Activated CD4-positive, CD25-positive, alpha-beta regulatory T cell treated with anti-CD3 and anti-CD28 coated beads, Interleukin-2, amount 50 U/mL, for 16 hours (primary cell): ENCODE results near the gene KLF11.

Source experiments
- DNase-seq: peaks from one replicate; pipeline ENCODE4 v3.0.0-alpha.2; 2020; ENCODE audit warnings: low read depth, low spot score

The KLF11 gene

DNA sequence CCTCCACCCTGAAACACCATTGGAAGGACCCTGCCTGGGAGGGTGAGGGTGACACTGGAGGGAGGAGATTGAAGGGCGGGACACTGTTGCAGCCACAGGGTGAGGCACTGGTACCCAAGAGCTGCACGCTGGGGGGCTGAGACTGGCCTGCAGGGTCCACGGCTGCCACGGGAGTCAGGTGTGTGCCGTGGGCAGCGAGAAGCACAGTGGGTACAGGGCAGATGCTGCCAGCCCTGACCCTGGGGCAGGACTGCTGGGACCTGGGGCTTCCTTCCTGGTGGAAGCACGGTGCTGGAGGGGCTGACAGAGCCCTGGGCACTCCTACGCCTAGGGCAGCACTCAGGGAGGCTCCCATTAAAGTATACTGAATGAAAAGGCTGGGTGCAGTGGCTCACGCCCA lies 20.2 kb downstream of the KLF11 start:
- DNase-seq: no peak

DNA sequence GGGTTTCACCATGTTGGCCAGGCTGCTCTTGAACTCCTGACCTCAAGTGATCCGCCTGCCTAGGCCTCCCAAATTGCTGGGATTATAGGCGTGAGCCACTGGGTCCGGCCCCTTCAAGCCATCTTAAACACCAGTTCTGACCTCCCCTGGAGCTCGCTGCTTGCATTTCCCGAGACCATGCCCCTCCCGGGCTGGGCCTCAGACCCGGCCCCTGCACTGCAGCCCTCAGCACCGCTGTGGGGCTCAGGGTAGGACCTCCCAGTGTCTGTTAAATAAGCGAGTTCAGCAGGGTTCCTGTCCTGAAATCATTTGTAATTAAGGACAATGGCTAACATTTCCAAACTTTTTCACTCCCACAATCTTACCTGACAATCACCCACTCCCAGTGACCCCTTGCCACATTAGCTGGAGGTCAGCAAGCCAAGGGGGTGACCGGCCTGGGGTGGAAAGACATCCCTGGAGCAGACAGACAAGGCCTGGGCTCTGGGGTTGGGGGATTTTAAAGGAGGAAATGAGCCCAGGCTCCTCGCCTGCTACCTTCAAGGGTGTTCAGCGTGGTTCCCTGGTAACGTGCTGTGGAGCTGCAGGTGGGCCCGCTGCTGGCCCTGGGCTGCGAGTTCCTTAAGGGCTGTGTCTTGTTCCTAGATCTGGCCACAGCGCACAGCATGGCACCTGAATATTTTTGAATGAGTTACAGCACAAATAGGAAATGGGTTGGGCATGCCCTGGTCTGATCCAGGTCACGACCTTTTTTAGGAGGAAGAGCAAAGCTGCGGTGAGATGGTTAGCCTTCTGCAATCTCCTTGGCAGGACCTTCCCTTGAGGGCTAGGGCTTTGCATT lies 21.8 kb downstream of the KLF11 start:
- no peak for DNase-seq

DNA sequence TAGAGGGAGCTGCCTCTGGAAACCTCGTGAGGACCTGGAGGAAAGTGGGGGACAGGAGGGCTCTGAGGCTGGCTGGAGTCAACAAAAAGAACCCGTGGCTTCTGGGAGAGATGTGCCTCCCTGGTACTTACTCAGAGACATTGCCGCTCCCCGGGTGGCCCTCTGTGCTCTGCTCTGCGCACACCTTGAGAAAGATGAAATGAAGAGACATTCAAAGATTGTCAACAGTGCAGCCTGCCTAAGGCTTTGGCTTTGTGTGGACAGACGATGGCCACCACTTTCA lies 22.4 kb downstream of the KLF11 start:
- DNase-seq: no peak

DNA sequence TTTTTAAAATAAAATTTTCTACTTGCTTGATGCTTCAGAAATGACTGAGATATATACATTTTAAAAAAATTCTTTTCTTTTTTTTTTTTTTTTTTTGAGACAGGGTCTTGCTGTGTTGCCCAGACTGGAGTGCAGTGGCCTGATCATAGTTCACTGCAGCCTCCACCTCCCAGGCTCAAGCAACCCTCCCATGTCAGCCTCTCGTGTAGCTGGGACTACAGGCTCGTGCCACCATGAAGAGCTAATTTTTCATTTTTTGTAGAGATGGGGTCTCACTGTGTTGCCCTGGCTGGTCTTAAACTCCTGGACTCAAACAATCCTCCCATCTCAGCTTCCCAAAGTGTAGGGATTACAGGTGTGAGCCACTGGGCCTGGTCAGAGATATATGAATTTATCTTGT lies 24.0 kb downstream of the KLF11 start:
- no peak for DNase-seq

DNA sequence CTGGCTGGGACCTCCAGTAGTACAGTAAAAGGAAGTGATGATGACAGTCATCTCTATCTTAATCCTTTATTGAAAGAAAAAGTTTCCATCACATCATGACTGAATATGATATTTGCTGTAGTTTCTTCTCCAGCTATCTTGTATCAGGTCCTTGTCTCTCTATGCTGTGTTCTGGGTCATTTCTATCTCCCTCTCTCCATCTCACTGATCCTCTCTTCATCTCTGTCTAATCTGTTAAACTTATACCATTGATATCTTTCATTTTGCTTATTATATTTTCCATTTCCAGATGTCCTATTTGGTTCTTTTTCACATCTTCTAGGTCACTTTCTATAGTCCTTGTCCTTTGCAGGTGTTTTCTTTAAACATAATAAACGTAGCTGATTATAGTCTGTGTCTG lies 24.5 kb downstream of the KLF11 start:
- no peak for DNase-seq

DNA sequence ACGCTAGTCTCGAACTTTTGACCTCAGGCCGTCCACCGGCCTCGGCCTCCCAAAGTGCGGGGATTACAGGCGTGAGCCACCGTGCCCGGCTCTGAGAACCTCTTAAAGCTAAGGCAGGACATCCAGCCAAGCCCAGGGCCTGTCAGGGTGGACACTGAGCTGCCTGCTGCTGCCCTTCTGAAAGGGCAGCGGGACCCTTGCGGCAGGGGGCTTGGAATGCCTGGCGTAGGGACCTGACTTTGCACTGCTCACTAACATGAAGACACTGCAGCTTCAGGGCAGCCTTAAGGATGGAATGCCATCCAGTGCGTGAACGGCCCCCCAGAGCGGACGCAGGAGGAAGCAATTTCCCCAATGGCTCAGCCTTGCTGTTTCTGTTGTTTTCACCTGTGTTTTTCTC lies 27.8 kb downstream of the KLF11 start:
- no peak for DNase-seq

DNA sequence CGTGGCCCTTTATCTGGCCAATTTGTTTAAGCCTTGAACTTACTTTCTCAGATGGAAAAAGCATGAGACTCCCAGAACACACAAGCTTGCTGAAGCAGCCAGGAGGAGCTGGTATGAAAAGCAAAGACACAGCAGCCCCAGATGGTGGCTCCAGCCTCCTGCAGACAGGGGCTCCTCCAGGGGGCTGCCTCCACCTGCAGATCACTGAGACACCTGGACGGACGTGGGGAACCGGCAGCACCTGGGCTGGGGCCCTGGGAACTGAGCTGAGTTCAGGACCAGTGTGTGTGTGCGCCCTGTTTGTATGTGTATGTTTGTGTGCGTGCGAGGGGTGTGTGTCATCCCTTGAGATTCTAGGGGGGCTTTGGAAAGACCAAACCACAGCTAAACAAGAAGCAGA lies 28.2 kb downstream of the KLF11 start:
- no peak for DNase-seq

DNA sequence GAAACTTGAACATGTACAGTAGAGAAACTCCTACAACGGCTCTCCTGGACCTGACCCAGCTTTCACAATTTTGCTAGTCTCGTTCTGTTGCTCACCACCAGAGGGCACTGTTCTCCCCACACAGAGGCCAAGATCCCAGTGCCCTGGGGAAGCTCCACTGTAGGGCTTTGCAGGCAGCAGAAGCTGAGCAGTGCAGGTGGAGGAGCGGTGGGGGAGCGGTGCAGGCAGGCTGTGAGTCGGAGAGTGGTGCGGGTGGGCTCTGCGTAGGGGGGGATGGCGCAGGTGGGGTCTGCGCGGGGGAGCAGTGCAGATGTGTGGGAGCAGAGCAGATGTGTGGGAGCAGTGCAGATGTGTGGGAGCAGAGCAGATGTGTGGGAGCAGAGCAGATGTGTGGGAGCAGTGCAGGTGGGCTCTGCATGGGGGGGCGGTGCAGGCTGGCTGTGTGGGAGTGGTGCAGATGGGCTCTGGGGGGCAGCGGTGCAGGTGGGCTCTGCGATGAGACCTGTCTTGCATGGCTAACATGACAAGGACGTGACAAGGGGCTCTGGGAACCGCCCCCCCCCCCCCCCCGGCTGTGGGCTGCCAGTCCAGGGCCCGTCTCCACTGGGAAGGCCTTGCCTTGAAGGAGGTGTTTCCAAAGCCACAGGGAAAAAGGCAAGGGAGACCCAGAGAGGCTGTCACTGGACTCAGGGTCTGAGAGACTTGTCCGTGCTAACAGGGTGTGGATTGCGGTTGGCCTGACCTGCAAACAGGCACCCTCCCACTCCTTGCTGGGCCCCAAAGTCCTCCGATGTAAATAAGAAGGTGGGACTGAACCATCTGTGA lies 29.5 kb downstream of the KLF11 start:
- DNase-seq: peak; percentile 68

DNA sequence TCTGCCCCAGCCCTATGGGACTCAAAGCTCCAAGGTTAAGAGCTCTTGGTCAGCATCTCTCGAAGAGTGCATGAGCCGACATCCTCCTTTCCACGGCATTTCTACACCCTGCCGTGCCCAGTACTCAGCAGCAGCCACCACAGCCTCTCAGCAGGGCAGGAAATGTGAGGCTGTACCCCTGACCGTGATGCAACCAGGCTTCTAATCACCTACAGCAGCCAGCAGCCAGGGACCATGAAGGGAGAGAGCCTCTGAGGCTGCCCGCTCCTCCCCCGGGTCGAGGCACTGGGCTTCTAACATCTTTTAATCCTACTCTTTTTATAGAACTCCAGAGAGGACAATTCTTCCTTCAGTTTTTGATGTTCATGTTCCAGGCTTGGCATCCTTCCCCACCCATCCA lies 30.4 kb downstream of the KLF11 start:
- no peak for DNase-seq

DNA sequence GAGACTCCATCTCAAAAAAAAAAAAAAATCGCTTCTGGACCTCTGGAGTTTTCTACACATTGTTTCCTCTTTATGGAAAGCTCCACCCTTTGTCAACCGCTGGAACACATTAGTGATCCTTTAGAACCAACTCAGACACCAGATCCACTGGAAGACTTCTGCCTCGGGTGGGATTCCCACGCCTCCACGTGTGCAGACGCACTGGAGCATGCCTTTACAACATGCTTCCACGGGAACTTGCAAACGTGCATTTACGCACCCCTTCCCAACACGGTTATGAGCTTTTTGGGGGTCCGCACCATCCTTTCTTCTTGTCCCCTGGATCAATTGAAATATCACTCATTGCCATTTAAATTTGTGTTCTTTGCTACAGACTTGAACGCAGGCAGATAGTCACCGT lies 31.8 kb downstream of the KLF11 start:
- DNase-seq: no peak

DNA sequence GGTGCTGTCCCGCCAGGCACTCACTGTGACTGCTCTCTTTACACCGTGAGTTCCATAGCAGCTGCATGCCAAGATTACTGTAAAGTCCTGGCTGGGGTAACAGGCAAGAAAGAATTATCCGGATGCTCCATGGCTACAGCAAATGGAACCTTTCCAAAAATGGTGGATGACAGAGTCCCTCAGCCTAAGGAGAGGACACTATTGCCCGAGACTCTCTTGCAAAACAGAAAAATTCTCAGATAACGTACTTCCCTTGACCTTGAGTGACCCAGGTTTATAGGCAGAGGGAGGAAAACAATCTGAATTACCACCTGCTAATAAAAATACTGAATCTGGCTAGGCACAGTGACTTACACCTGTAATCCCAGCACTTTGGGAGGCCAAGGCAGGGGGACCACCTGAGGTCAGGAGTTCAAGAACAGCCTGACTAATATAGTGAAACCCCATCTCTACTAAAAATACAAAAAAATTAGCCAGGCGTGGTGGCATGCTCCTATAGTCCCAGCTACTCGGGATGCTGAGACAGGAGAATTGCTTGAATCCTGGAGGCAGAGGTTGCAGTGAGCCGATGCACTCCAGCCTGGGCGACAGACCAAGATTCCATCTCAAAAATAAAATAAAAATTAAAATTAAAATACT lies 32.3 kb downstream of the KLF11 start:
- no peak for DNase-seq

DNA sequence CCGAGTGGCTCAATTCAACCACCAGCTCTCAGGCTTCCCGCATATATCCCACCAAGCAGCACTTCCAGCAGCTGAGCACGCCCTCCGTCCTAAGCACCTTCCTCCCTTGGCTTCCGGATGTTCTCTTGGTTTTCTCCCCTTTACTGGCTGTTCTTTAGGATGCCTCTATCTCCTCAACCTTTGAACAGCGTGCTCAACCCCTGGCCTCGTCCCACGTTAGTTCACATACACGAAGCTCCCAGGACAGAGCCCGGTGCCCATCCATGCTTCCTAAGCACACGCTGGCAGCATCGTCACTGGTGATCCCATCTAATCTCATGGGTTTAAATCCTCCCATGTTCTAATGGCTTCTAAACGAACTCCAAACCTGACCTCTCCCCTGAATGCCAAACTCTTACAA lies 33.2 kb downstream of the KLF11 start:
- no peak for DNase-seq

DNA sequence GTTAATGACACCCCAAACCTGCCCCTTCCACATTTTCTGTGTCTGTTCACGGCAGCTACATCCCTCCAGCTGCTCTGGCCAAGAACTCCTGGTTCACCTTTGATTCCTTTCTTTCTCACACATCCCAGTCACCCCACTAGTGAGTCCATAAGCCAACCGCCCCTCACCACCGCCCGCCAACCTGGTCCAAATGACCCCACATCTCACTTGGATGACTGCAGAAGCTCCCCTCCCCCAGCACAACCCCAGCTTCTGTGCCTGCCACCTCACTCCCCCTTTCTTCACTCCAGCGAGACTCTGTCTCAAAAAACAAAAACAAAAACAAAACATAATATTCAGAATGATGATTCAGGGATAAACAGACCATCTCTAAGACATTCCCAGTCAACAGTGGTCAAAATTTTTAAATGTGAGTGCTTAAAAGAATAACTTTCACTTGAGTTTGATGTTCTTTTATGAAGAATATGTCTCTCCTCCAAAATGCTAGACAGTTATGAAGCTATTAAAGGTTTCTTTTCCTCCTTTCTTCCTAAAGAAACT lies 33.7 kb downstream of the KLF11 start:
- no peak for DNase-seq

DNA sequence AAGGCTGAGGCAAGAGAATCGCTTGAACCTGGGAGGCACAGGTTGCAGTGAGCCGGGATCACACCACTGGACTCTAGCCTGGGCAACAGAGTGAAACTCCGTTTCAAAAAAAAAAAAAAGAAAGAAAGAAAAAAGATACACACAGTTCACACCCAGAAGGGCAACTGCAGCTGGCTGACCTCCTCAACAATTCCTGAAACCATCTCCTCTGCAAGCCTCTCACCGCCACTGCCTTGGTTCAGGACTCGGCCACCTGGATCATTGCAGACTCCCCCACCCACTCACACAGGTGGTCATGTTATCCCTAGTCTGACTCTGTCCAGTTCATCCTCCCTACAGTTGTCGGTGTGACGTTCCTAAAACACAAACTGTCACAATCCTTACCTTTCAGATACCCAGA lies 34.7 kb downstream of the KLF11 start:
- DNase-seq: no peak

DNA sequence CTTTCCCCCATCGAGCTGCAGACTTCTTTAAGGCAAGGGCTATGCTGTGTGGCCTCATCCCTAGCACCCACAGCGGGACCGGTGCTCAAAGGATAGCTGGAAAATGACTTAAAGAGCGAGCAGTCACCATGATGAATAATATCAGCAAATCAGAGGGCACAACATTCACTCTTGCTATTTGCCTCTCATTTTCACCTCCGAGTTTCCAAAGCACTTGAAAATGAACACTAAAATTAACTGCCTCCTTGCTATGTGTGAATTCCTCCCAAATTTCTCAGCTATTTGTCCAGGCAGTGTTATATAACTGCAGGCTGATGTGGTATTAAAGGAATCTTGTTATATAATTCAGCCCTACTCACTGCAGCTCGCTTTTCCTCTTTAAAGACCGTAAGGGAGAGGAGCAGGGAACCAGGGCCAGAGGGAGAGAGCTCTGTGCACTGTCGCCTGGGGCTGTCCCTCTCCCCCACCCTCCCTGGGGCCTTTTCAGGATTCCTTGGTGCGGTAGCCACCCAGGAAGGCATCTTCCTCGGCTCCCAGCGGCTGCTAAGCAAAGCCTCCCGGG lies 35.4 kb downstream of the KLF11 start:
- DNase-seq: no peak

DNA sequence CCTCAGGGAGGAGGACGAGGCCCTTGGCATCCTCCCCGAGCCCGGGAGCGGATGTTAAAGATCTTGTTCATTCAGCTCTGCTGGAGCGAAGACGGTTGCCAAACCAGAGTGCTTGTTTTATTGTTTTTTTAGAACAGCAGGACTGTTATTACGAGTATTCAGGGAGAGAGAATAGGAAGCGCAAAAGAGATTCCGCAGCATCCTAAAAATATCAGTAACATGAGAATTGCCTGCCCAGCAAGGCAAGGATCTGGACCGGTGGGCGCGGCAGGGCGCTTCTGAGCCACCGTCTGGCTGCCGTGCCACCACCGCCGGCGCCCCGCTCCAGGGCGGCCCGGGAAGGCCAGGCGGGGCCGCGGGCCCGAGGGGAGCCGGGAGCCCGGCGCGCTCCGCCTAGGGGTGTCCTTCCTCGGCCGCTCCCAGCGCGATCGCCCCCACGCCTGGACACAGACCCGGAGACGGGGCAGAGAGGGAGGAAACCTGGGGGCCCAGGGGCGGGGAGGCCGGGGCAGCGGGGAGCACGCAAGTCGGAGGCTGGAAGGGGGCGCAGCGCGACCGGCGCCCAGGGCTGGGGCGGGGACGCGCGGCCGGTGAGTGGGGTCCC lies 36.0 kb downstream of the KLF11 start:
- no peak for DNase-seq

DNA sequence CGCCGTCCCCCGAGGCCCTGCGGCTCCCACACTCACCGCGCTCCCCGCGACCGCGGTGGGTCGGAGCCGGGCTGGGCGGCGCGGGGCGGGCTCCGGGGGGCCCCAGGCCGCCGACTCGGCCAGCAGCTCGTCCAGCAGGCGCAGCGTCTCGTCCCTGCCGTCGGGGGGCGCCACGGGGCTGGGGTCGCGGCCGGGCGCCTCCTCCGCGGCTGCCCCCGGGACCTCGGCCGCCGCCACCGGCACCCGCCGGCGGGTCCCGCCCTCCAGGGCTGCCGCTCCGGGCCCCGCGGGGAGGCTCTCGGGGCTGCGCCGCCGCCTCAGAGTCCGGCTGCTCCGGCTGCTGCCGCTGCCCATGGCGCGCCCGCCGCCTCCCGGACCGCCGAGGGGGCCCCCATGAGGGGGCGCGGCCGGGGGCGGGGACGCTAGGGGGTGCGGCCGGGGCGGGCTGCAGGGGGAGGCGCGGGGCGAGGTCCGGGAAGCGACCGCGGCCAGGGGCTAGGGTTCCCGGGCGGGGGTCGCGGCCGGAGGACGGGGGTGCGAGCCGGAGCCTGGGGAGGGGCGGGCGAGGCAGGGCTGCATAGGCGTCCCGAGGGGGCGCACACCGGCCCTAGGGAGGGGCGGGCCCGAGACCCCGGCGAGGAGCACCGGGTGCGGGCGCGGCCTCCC lies 36.7 kb downstream of the KLF11 start, which contains the start of gene CYS1:
Gene CYS1, minus strand, starts transcription at position 542 of the 666 bp plus-strand sequence. Its CDS starts 188 bp downstream, at position 354.
- DNase-seq: no peak

DNA sequence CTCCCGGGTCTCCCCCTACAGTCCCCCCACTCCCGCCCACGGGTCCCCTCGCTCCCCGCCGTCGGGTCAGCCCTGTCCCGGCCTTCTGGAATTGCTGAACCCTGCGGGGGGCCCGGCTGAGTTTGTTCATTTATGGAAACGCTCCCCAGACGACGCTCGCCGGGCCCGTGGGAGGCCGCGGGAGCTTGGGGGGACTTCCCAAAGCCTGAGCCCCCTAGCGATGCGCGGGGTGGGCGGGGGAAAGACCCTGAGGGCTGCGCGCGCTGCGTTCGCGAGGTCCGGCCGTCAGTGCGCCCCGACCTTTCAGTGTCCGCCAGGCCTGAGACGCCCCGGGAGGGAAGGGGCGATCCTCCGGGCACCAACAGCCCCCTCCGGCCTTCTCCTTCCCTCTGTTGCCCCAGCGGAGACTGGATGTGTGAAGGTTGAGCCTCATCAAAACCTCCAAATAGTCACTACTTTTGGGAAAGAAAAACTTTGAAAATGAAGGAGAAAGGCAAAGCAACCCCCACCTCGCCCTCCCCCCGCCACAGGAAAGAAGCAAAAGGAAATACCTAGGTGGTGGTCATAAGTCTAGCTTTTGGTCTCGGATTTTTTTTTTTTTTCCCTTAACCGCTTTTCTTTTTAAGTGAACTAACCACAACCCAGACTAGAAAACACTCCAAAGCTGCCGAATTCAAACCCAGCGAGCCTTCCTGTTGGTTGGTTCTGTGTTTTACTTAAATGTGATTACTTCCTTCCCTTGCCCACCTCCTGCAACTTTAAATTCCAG lies 37.4 kb downstream of the KLF11 start:
- no peak for DNase-seq

DNA sequence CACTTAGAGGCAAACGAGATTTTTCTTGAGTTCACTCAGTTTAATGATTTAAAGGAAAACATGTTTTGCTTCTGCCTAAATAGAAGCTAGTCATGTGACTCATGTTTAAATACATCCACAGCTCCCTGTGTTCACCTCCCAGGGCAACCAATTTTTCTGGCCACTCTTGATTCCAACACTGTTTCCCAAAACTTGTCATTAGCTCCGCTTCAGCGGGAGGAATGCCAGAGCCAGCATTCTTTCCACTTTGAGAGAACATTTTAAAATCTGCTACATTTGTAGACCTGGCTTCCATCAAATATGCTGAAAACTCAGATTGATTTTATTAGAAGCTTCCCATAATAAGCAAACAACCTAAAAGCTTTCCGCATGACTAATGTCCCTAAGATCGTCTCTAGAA lies 39.7 kb downstream of the KLF11 start:
- DNase-seq: no peak

DNA sequence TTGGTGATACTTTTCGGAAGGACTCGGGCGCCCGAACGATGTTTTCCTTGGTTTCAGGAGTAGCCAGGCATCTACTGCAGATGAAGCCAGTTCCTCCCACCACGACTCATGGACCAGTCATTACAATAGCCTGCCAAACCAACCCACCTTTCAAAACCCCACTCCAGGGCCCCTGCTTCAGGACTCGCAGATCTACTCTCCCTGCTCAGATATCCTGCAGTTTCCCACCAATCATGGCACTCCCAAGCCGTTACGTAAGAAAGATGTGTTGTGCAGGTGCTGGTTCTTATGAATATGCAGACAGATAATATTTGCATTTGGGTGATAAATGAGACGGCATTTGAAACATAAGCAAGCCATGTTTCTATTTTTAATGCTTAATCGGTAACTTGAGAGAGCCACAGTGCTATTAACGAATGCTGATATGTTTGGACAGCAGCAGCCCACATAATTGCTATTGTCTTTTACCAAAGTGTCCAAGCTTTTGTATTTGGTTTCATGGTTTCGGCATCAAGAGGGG lies 40.4 kb downstream of the KLF11 start:
- no peak for DNase-seq
